HG03060 (cell line): ENCODE results near the gene FCRL5.

Source experiments
- ATAC-seq: cut with Tn5 transposase; IDR thresholded peaks from one replicate; pipeline ENCODE4 v1.9.1; 2021; ENCODE audit warnings: low read depth, moderate number of reproducible peaks; ENCODE audit not compliant: unreplicated experiment

Gene FCRL5

GRCh38 chr1:157532569-157532968, 19.7 kb downstream of the FCRL5 start:
- no peak for ATAC-seq

- ATAC-seq, result no peak
These were observed 28.4 kb downstream of the FCRL5 start for GRCh38 chr1:157523774-157524493.

GRCh38 chr1:157521056-157521455, 31.3 kb downstream of the FCRL5 start:
- ATAC-seq, result no peak

GRCh38 chr1:157520386-157520935, 31.9 kb downstream of the FCRL5 start:
- no peak for ATAC-seq

GRCh38 chr1:157519451-157519850, 32.9 kb downstream of the FCRL5 start:
- ATAC-seq, result no peak

- no peak for ATAC-seq
These were observed 35.3 kb downstream of the FCRL5 start for GRCh38 chr1:157517016-157517415.

- no peak for ATAC-seq
These were observed 36.6 kb downstream of the FCRL5 start for GRCh38 chr1:157515709-157516108.

- ATAC-seq, result no peak
These were observed 37.2 kb downstream of the FCRL5 start for GRCh38 chr1:157515141-157515540.

GRCh38 chr1:157512036-157512969, 40.0 kb downstream of the FCRL5 start:
- peak; percentile 49 for ATAC-seq

GRCh38 chr1:157509546-157510232, 42.6 kb downstream of the FCRL5 start:
- no peak for ATAC-seq

GRCh38 chr1:157505481-157506272, 46.6 kb downstream of the FCRL5 start:
- ATAC-seq, result peak; percentile 76

- ATAC-seq, result no peak
These were observed 47.7 kb downstream of the FCRL5 start for GRCh38 chr1:157504646-157505045.

GRCh38 chr1:157499521-157499920, 52.8 kb downstream of the FCRL5 start:
- no peak for ATAC-seq

GRCh38 chr1:157498736-157499090, 53.6 kb downstream of the FCRL5 start:
- ATAC-seq, result no peak

- no peak for ATAC-seq
These were observed 54.2 kb downstream of the FCRL5 start for GRCh38 chr1:157497987-157498735.

- ATAC-seq, result no peak
These were observed 55.0 kb downstream of the FCRL5 start for GRCh38 chr1:157497284-157497683.

- ATAC-seq, result no peak
These were observed 56.2 kb downstream of the FCRL5 start for GRCh38 chr1:157496121-157496526.

- no peak for ATAC-seq
These were observed 57.0 kb downstream of the FCRL5 start for GRCh38 chr1:157495285-157495684.

- ATAC-seq, result no peak
These were observed 58.2 kb downstream of the FCRL5 start for GRCh38 chr1:157494093-157494492.
